Fibroblast of lung (primary cell): ENCODE measurements around the gene RFFL. TPM values are rescaled to one million over a fixed set of nuclear protein-coding genes. Genes with fewer than 3 reads are reported as not detected.

Experiments used
- DNase-seq, 2 donors: peaks; one replicate each; pipeline versions ENCODE4 v3.0.0 to v3.0.0-alpha.2; 2010; ENCODE audit warnings: low read depth in 2 of 2
- H2AFZ ChIP-seq: 2 replicates; pipeline ENCODE4 v1.5.1; 2012; ENCODE audit warnings: low read length, control low read depth, inconsistent platforms
- H3K27ac ChIP-seq: 2 replicates; pipeline ENCODE4 v1.5.1; 2011; ENCODE audit warnings: low read length, control low read depth; ENCODE audit not compliant: insufficient read depth
- H3K27me3 ChIP-seq: 2 replicates; pipeline ENCODE4 v1.5.1; 2011; ENCODE audit warnings: mild to moderate bottlenecking, low read length; ENCODE audit not compliant: control insufficient read depth, insufficient read depth
- H3K36me3 ChIP-seq: 2 replicates; pipeline ENCODE4 v1.5.1; 2011; ENCODE audit warnings: low read length; ENCODE audit not compliant: control insufficient read depth, insufficient read depth
- H3K4me1 ChIP-seq: 2 replicates; pipeline ENCODE4 v1.5.1; 2011; ENCODE audit warnings: low read length; ENCODE audit not compliant: control insufficient read depth, insufficient read depth; ENCODE audit errors: extremely low read depth
- H3K4me2 ChIP-seq: 2 replicates; pipeline ENCODE4 v1.5.1; 2011; ENCODE audit warnings: low read length, control low read depth; ENCODE audit not compliant: insufficient read depth; ENCODE audit errors: extremely low read depth
- H3K4me3 ChIP-seq, 4 experiments: fragments of 200-600 bp in 1 of 4; sonication (generic) in 1 of 4; replicated peaks in 1 of 4; 2 replicates each; pipeline ENCODE4 v1.5.1; 2011 to 2016; ENCODE audit warnings: low read length in 4 of 4, low read depth in 3 of 4, mild to moderate bottlenecking in 3 of 4, control low read depth in 2 of 4, inconsistent platforms in 1 of 4, mixed read lengths in 1 of 4; ENCODE audit not compliant: insufficient read depth in 1 of 4; ENCODE audit errors: control extremely low read depth in 1 of 4
- H3K79me2 ChIP-seq: 2 replicates; pipeline ENCODE4 v1.5.1; 2012; ENCODE audit warnings: mild to moderate bottlenecking, low read length, inconsistent platforms; ENCODE audit not compliant: control insufficient read depth, insufficient read depth
- H3K9ac ChIP-seq: 2 replicates; pipeline ENCODE4 v1.5.1; 2011; ENCODE audit warnings: mild to moderate bottlenecking, low read length, control low read depth; ENCODE audit not compliant: insufficient read depth
- H3K9me3 ChIP-seq: 2 replicates; pipeline ENCODE4 v1.5.1; 2012; ENCODE audit warnings: low read depth, low read length; ENCODE audit not compliant: control insufficient read depth, insufficient read depth
- H4K20me1 ChIP-seq: 2 replicates; pipeline ENCODE4 v1.5.1; 2011; ENCODE audit warnings: low read length; ENCODE audit not compliant: control insufficient read depth, insufficient read depth; ENCODE audit errors: extremely low read depth
- CTCF ChIP-seq, 2 donors: IDR thresholded peaks in 1 of 2; conservative IDR thresholded peaks in 1 of 2; 1 replicate in 1 of 2; 2 replicates in 1 of 2; pipeline ENCODE4 v1.5.1; 2011 to 2012; ENCODE audit warnings: low read length in 2 of 2, control low read depth in 1 of 2, inconsistent platforms in 1 of 2, low read depth in 1 of 2, mild to moderate bottlenecking in 1 of 2
- EZH2 ChIP-seq: IDR thresholded peaks from 2 replicates; pipeline ENCODE4 v1.5.1; 2012; ENCODE audit warnings: low read length, control low read depth, mild to moderate bottlenecking; ENCODE audit errors: missing control alignments
- polyA plus RNA-seq, 2 donors: library from polyadenylated mRNA; depleted of rRNA in 1 of 2; stranded (reverse) in 1 of 2; unstranded in 1 of 2; fragments of >200 nt; gene quantifications; 2 replicates each; pipeline ENCODE4 v1.2.1, GENCODE V29; 2011 to 2012; ENCODE audit warnings: missing spikeins in 1 of 2
- total RNA-seq: library from RNA; depleted of rRNA; stranded (reverse); fragments of >200 nt; gene quantifications from 2 replicates; pipeline ENCODE4 v1.2.1, GENCODE V29; 2014

Gene RFFL
- total and polyA plus RNA-seq, 2 donors (not counting 1 experiment from before 2014, with no cell fraction given), result 10.1 to 15.9 TPM

GRCh38 chr17:35064516-35065215, 1.2 kb upstream of the RFFL start:
- Histone ChIP-seq H3K79me2 (peaks cover 17% of the 10 kb centered on the region), H3K9me3 (no peaks in the 10 kb centered on the region), H3K27me3 (no peaks in the 10 kb centered on the region), H3K4me2 (peak overlapping the region; percentile 42), H3K4me1 (peaks cover 13% of the 10 kb centered on the region), H3K4me3 (no peak overlapping the region), H3K36me3 (no peaks in the 10 kb centered on the region), H3K9ac (no peak overlapping the region), H3K27ac (peak overlapping the region; percentile 84), H4K20me1 (no peaks in the 10 kb centered on the region), H2AFZ (no peak overlapping the region)
- no peak for DNase-seq
- TF ChIP-seq EZH2 (no peak), CTCF (conservative IDR thresholded peaks at IDR 0.05 in 1 of 2, IDR thresholded peaks at IDR 0.05 in 1 of 2; ENCODE audit: low read depth in 1 of 2, low read length in 2 of 2) (no peak)

GRCh38 chr17:35062308-35062707, 1.2 kb downstream of the RFFL start:
- no peaks in the 10 kb centered on the region for H3K36me3 ChIP-seq
- H3K4me3 ChIP-seq, result no peak overlapping the region
- H3K79me2 ChIP-seq, result peaks cover 7% of the 10 kb centered on the region
- no peak overlapping the region for H3K4me2 ChIP-seq
- no peak overlapping the region for H2AFZ ChIP-seq
- no peaks in the 10 kb centered on the region for H3K27me3 ChIP-seq
- H3K4me1 ChIP-seq, result peaks cover 10% of the 10 kb centered on the region
- TF ChIP-seq EZH2, result no peak
- no peak for TF ChIP-seq CTCF (conservative IDR thresholded peaks at IDR 0.05 in 1 of 2, IDR thresholded peaks at IDR 0.05 in 1 of 2; ENCODE audit: low read depth in 1 of 2, low read length in 2 of 2)
- no peak overlapping the region for H3K27ac ChIP-seq
- no peaks in the 10 kb centered on the region for H3K9me3 ChIP-seq
- no peak overlapping the region for H3K9ac ChIP-seq
- H4K20me1 ChIP-seq, result no peaks in the 10 kb centered on the region
- DNase-seq, result no peak

- Histone ChIP-seq H3K9me3 (no peaks in the 10 kb centered on the region), H3K4me3 (no peak overlapping the region), H2AFZ (no peak overlapping the region), H3K79me2 (peaks cover 2% of the 10 kb centered on the region), H3K9ac (no peak overlapping the region), H4K20me1 (no peaks in the 10 kb centered on the region), H3K27me3 (no peaks in the 10 kb centered on the region), H3K4me1 (peaks cover 4% of the 10 kb centered on the region), H3K4me2 (no peak overlapping the region), H3K36me3 (no peaks in the 10 kb centered on the region), H3K27ac (no peak overlapping the region)
- TF ChIP-seq EZH2 (no peak), CTCF (conservative IDR thresholded peaks at IDR 0.05 in 1 of 2, IDR thresholded peaks at IDR 0.05 in 1 of 2; ENCODE audit: low read depth in 1 of 2, low read length in 2 of 2) (no peak)
- no peak for DNase-seq
Observed at GRCh38 chr17:35057332-35057915, 6.1 kb downstream of the RFFL start.
